Measurements from ENCODE around the gene TXLNB.

DNA sequence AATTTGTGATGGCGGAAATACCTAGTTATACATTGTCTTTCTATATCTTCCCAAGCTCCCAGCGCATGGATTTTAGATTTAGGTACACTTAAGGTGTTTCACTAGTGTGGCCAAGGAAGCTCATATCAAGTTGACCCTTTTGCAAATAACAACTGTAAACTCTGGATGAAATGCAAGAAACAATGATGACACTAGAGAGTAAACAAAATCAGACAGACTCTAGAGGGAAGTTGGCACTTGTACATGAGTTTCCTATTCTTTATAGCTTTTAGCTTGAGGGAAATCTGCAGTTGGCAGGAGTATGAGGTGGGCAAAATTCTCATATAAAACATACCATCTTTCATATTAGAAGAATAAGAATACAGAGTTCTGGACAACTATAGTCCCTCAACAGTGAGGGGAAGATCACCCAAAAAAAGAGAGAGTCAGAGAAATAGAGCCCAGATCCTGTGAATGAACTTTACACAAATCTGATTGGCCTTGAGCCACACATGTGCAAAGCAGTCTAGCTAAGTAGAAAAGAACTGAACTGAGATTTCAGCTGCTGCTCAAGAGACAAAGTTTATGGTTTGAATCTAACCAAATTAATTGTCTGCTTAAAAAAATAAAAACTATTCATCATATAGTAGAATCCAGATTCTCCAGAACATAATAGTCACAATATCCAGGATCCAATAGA lies 26.1 kb downstream of the TXLNB start:
- no peak for TF ChIP-seq ZFP69B (tag by site-specific recombination; IDR thresholded peaks at IDR 0.05)
- TF ChIP-seq, protein P1, sequence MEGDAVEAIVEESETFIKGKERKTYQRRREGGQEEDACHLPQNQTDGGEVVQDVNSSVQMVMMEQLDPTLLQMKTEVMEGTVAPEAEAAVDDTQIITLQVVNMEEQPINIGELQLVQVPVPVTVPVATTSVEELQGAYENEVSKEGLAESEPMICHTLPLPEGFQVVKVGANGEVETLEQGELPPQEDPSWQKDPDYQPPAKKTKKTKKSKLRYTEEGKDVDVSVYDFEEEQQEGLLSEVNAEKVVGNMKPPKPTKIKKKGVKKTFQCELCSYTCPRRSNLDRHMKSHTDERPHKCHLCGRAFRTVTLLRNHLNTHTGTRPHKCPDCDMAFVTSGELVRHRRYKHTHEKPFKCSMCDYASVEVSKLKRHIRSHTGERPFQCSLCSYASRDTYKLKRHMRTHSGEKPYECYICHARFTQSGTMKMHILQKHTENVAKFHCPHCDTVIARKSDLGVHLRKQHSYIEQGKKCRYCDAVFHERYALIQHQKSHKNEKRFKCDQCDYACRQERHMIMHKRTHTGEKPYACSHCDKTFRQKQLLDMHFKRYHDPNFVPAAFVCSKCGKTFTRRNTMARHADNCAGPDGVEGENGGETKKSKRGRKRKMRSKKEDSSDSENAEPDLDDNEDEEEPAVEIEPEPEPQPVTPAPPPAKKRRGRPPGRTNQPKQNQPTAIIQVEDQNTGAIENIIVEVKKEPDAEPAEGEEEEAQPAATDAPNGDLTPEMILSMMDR (tag by site-specific recombination; IDR thresholded peaks at IDR 0.05): no peak
- no peak for TF ChIP-seq ZNF843 (tag by site-specific recombination; IDR thresholded peaks at IDR 0.05)
- TF ChIP-seq, protein P2, sequence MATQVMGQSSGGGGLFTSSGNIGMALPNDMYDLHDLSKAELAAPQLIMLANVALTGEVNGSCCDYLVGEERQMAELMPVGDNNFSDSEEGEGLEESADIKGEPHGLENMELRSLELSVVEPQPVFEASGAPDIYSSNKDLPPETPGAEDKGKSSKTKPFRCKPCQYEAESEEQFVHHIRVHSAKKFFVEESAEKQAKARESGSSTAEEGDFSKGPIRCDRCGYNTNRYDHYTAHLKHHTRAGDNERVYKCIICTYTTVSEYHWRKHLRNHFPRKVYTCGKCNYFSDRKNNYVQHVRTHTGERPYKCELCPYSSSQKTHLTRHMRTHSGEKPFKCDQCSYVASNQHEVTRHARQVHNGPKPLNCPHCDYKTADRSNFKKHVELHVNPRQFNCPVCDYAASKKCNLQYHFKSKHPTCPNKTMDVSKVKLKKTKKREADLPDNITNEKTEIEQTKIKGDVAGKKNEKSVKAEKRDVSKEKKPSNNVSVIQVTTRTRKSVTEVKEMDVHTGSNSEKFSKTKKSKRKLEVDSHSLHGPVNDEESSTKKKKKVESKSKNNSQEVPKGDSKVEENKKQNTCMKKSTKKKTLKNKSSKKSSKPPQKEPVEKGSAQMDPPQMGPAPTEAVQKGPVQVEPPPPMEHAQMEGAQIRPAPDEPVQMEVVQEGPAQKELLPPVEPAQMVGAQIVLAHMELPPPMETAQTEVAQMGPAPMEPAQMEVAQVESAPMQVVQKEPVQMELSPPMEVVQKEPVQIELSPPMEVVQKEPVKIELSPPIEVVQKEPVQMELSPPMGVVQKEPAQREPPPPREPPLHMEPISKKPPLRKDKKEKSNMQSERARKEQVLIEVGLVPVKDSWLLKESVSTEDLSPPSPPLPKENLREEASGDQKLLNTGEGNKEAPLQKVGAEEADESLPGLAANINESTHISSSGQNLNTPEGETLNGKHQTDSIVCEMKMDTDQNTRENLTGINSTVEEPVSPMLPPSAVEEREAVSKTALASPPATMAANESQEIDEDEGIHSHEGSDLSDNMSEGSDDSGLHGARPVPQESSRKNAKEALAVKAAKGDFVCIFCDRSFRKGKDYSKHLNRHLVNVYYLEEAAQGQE (tag by site-specific recombination; IDR thresholded peaks at IDR 0.05): no peak
- no peak for TF ChIP-seq ZNF558 (tag by site-specific recombination; IDR thresholded peaks at IDR 0.05)
- no peak for TF ChIP-seq GFI1B (tag by site-specific recombination; IDR thresholded peaks at IDR 0.05)
- TF ChIP-seq ZNF274 (IDR thresholded peaks at IDR 0.05; ENCODE audit: low read length): no peak
- no peak for TF ChIP-seq ZNF274 (tag by site-specific recombination; IDR thresholded peaks at IDR 0.05; ENCODE audit: borderline replicate concordance)
- TF ChIP-seq ZNF530 (tag by site-specific recombination; IDR thresholded peaks at IDR 0.05; ENCODE audit: low read depth): no peak
- TF ChIP-seq ZNF510 (tag by site-specific recombination; IDR thresholded peaks at IDR 0.05; ENCODE audit: insufficient replicate concordance): no peak
- no peak for TF ChIP-seq ZFP3 (tag by site-specific recombination; IDR thresholded peaks at IDR 0.05; ENCODE audit: low read depth)

Measured in HEK293 (cell line).